CD4-positive, alpha-beta T cell (primary cell): Measurements from ENCODE around the gene MSANTD1. TPM values are rescaled to one million over a fixed set of nuclear protein-coding genes. Genes with fewer than 3 reads are reported as not detected.

Source experiments
- ATAC-seq: fragments of 200-7000 bp; cut with Tn5 transposase; one replicate; pipeline ENCODE4 v1.10.0; 2022; ENCODE audit warnings: mild to moderate bottlenecking; ENCODE audit not compliant: poor library complexity
- CTCF ChIA-PET: fragments of 350-600 bp; sonication (Branson Sonifier 250); formaldehyde crosslinking; loops from one replicate; lab custom pipeline; 2021; ENCODE audit warnings: antibody characterized with exemption, inconsistent platforms; lab: Charles Lee
- POLR2A ChIA-PET: fragments of 350-600 bp; sonication (Branson Sonifier 250); formaldehyde crosslinking; loops from one replicate; lab custom pipeline; 2021; ENCODE audit warnings: antibody characterized with exemption, inconsistent platforms; lab: Charles Lee
- DNase-seq, 14 experiments: peaks; one replicate each; pipeline ENCODE4 v3.0.0-alpha.2; 2013 to 2020; ENCODE audit warnings: mixed read lengths in 2 of 14
- H3K27ac ChIP-seq, 2 donors: one replicate each; pipeline versions ENCODE4 v1.5.1 to v1.7.0; 2013; ENCODE audit warnings: low read length in 2 of 2, low read depth in 1 of 2, mild to moderate bottlenecking in 1 of 2
- H3K27me3 ChIP-seq, 2 experiments: 1 replicate in 1 of 2; 2 replicates in 1 of 2; pipeline versions ENCODE4 v1.6.1 to v1.7.0; 2013; ENCODE audit warnings: low read length in 2 of 2, control low read depth in 1 of 2, mild to moderate bottlenecking in 1 of 2, moderate library complexity in 1 of 2; ENCODE audit not compliant: insufficient read depth in 2 of 2, control insufficient read depth in 1 of 2
- H3K36me3 ChIP-seq: one replicate; pipeline ENCODE4 v1.6.1; 2013; ENCODE audit warnings: low read length, control low read depth; ENCODE audit not compliant: insufficient read depth
- H3K4me1 ChIP-seq: one replicate; pipeline ENCODE4 v1.6.1; 2013; ENCODE audit warnings: low read length, control low read depth; ENCODE audit not compliant: insufficient read depth
- H3K4me3 ChIP-seq: one replicate; pipeline ENCODE4 v1.5.1; 2013; ENCODE audit warnings: mild to moderate bottlenecking, low read length, moderate library complexity
- H3K9me3 ChIP-seq, 2 experiments: 1 replicate in 1 of 2; 2 replicates in 1 of 2; pipeline versions ENCODE4 v1.6.1 to v1.7.0; 2013; ENCODE audit warnings: low read length in 2 of 2, mild to moderate bottlenecking in 2 of 2, control low read depth in 1 of 2, moderate library complexity in 1 of 2; ENCODE audit not compliant: control insufficient read depth in 1 of 2, insufficient read depth in 1 of 2
- H3K27ac Mint-ChIP-seq: one replicate; pipeline ENCODE4 v1.8.0; 2020; ENCODE audit warnings: mixed read lengths
- H3K27me3 Mint-ChIP-seq: one replicate; pipeline ENCODE4 v1.8.0; 2021; ENCODE audit warnings: mixed read lengths
- H3K36me3 Mint-ChIP-seq: one replicate; pipeline ENCODE4 v1.8.0; 2021; ENCODE audit warnings: low read depth, mixed read lengths
- H3K4me1 Mint-ChIP-seq: one replicate; pipeline ENCODE4 v1.8.0; 2021; ENCODE audit warnings: low read depth, mixed read lengths
- H3K4me3 Mint-ChIP-seq: one replicate; pipeline ENCODE4 v1.8.0; 2020; ENCODE audit warnings: mild to moderate bottlenecking, mixed read lengths
- H3K9me3 Mint-ChIP-seq: one replicate; pipeline ENCODE4 v1.8.0; 2020; ENCODE audit warnings: mixed read lengths
- CTCF ChIP-seq: fragments of 200-600 bp; IDR thresholded peaks from one replicate; pipeline ENCODE4 v1.8.0; 2022; ENCODE audit warnings: antibody characterized with exemption, mild to moderate bottlenecking
- intact Hi-C, 2 experiments: fragments of 100-400 bp; cut with DNase I in 1 of 2; cut with micrococcal nuclease in 1 of 2; formaldehyde crosslinking; loops; one replicate each; pipeline versions ENCODE4 v1.15.1 to v1.9.0; 2023 to 2025; cut with DNase I, micrococcal nuclease
- total RNA-seq, 174 experiments: library from RNA in 2 of 174; stranded (reverse) in 2 of 174; gene quantifications; one replicate each; pipeline ENCODE4 v1.2.3 and lab custom pipeline; 2021 to 2026

Gene MSANTD1
- total RNA-seq, 2 experiments from 2014 or later = 0.67 to 0.74 TPM

GRCh38 chr4:3295837-3296624 is 47.1 kb downstream of the MSANTD1 start:
- Histone ChIP-seq H3K9me3 (peaks cover 0 to 8% of the 10 kb centered on the region in 2 experiments), H3K4me3 (no peak overlapping the region), H3K27ac (no peak overlapping the region), H3K27me3 (peaks cover 0 to under 1% of the 10 kb centered on the region in 2 experiments), H3K4me1 (peaks cover 28% of the 10 kb centered on the region), H3K36me3 (no peaks in the 10 kb centered on the region)
- intact Hi-C loops = loop anchor here in 1 of 2 experiments (10.0 kb wide), 2 partner anchors 331 to 659 kb away; partner anchors contain the start of genes GRK4 and NOP14
- Mint-ChIP-seq H3K36me3 (peaks cover 5% of the 10 kb centered on the region), H3K4me1 (peaks cover 66% of the 10 kb centered on the region), H3K27ac (no peak overlapping the region), H3K27me3 (no peaks in the 10 kb centered on the region), H3K4me3 (peak overlapping the region; percentile 45), H3K9me3 (no peaks in the 10 kb centered on the region)
- TF ChIP-seq CTCF = no peak
- ATAC-seq (no peak), DNase-seq (peak in 1 of 14 experiments; percentile 6)
- ChIA-PET CTCF (interaction anchor here (0.6 kb wide), 1 partner anchor 8 kb away, joined by 3 read pairs; no protein-coding TSS in a partner anchor), POLR2A (no interaction called here)

GRCh38 chr4:3296651-3297050 is 47.7 kb downstream of the MSANTD1 start:
- intact Hi-C loops = loop anchor here in 1 of 2 experiments (10.0 kb wide), 2 partner anchors 332 to 658 kb away; partner anchors contain the start of genes GRK4 and NOP14
- POLR2A ChIA-PET = no interaction called here
- peaks cover 0 to 8% of the 10 kb centered on the region in 2 experiments for H3K9me3 ChIP-seq
- H3K4me1 Mint-ChIP-seq = peaks cover 69% of the 10 kb centered on the region
- ATAC-seq = no peak
- DNase-seq = no peak
- no peak overlapping the region for H3K4me3 ChIP-seq
- H3K27ac ChIP-seq = no peak overlapping the region
- no peaks in the 10 kb centered on the region for H3K36me3 ChIP-seq
- H3K27me3 Mint-ChIP-seq = no peaks in the 10 kb centered on the region
- no peaks in the 10 kb centered on the region for H3K27me3 ChIP-seq
- no peak for TF ChIP-seq CTCF
- CTCF ChIA-PET = no interaction called here
- H3K4me1 ChIP-seq = peaks cover 28% of the 10 kb centered on the region
- peaks cover 4% of the 10 kb centered on the region for H3K36me3 Mint-ChIP-seq
- H3K27ac Mint-ChIP-seq = no peak overlapping the region
- H3K4me3 Mint-ChIP-seq = peak overlapping the region; percentile 64
- H3K9me3 Mint-ChIP-seq = no peaks in the 10 kb centered on the region

- H3K36me3 ChIP-seq = no peaks in the 10 kb centered on the region
- no peak overlapping the region for H3K27ac Mint-ChIP-seq
- H3K9me3 Mint-ChIP-seq = no peaks in the 10 kb centered on the region
- H3K27me3 ChIP-seq = no peaks in the 10 kb centered on the region
- intact Hi-C loops = loop anchor here in 1 of 2 experiments (10.0 kb wide), 2 partner anchors 332 to 658 kb away; partner anchors contain the start of genes GRK4 and NOP14
- TF ChIP-seq CTCF = no peak
- no peaks in the 10 kb centered on the region for H3K27me3 Mint-ChIP-seq
- no peak for ATAC-seq
- H3K4me1 ChIP-seq = peaks cover 29% of the 10 kb centered on the region
- H3K9me3 ChIP-seq = peaks cover 0 to 8% of the 10 kb centered on the region in 2 experiments
- no peaks in the 10 kb centered on the region for H3K36me3 Mint-ChIP-seq
- peaks cover 71% of the 10 kb centered on the region for H3K4me1 Mint-ChIP-seq
- DNase-seq = no peak
- no peak overlapping the region for H3K4me3 ChIP-seq
- POLR2A ChIA-PET = no interaction called here
- CTCF ChIA-PET = no interaction called here
- H3K27ac ChIP-seq = no peak overlapping the region
- peak overlapping the region; percentile 64 for H3K4me3 Mint-ChIP-seq
Measured at GRCh38 chr4:3297066-3297859, 48.3 kb downstream of the MSANTD1 start.
